Activated naive CD8-positive, alpha-beta T cell treated with anti-CD3 and anti-CD28 coated beads for 36 hours (primary cell): ENCODE data around the gene RIPOR2. TPM values are rescaled to one million over a fixed set of nuclear protein-coding genes. Genes with fewer than 3 reads are reported as not detected.

ENCODE experiments used
- DNase-seq: peaks from one replicate; pipeline ENCODE4 v3.0.0; 2021
- H3K27ac Mint-ChIP-seq: one replicate; pipeline ENCODE4 v1.8.0; 2022; ENCODE audit warnings: mild to moderate bottlenecking, moderate library complexity, mixed read lengths
- H3K27me3 Mint-ChIP-seq: one replicate; pipeline ENCODE4 v1.8.0; 2022; ENCODE audit warnings: mild to moderate bottlenecking, mixed read lengths
- H3K36me3 Mint-ChIP-seq: one replicate; pipeline ENCODE4 v1.8.0; 2021; ENCODE audit warnings: mild to moderate bottlenecking, mixed read lengths
- H3K4me1 Mint-ChIP-seq: one replicate; pipeline ENCODE4 v1.8.0; 2021; ENCODE audit warnings: mixed read lengths
- H3K4me3 Mint-ChIP-seq: one replicate; pipeline ENCODE4 v1.8.0; 2022; ENCODE audit warnings: mild to moderate bottlenecking, moderate library complexity, mixed read lengths
- H3K9me3 Mint-ChIP-seq: one replicate; pipeline ENCODE4 v1.8.0; 2022; ENCODE audit warnings: mixed read lengths
- total RNA-seq, 2 experiments: library from RNA; stranded (reverse); gene quantifications; one replicate each; pipeline ENCODE4 v1.2.3, GENCODE V29; 2021

RIPOR2 gene
- total RNA-seq, 2 experiments from 2014 or later = 75.2 to 80.0 TPM

GRCh38 chr6:24909241-24910216, 26.2 kb downstream of the RIPOR2 start:
- Mint-ChIP-seq H3K9me3 (no peaks in the 10 kb centered on the region), H3K36me3 (peaks cover 47% of the 10 kb centered on the region), H3K27ac (peak overlapping the region; percentile 93), H3K27me3 (no peaks in the 10 kb centered on the region), H3K4me1 (peaks cover 76% of the 10 kb centered on the region), H3K4me3 (peak overlapping the region; percentile 88)
- DNase-seq = no peak

GRCh38 chr6:24908650-24909035, 27.1 kb downstream of the RIPOR2 start:
- Mint-ChIP-seq H3K4me3 (peak overlapping the region; percentile 88), H3K9me3 (peaks cover 2% of the 10 kb centered on the region), H3K36me3 (peaks cover 52% of the 10 kb centered on the region), H3K27ac (peak overlapping the region; percentile 93), H3K27me3 (no peaks in the 10 kb centered on the region), H3K4me1 (peaks cover 78% of the 10 kb centered on the region)
- DNase-seq = no peak

- Mint-ChIP-seq H3K9me3 (peaks cover 5% of the 10 kb centered on the region), H3K27me3 (no peaks in the 10 kb centered on the region), H3K27ac (peak overlapping the region; percentile 93), H3K36me3 (peaks cover 56% of the 10 kb centered on the region), H3K4me1 (peaks cover 76% of the 10 kb centered on the region), H3K4me3 (peak overlapping the region; percentile 88)
- no peak for DNase-seq
Measured at GRCh38 chr6:24907919-24908649, 27.7 kb downstream of the RIPOR2 start.

GRCh38 chr6:24906314-24906713, 29.4 kb downstream of the RIPOR2 start:
- peak overlapping the region; percentile 93 for H3K27ac Mint-ChIP-seq
- no peaks in the 10 kb centered on the region for H3K27me3 Mint-ChIP-seq
- no peak overlapping the region for H3K4me3 Mint-ChIP-seq
- H3K36me3 Mint-ChIP-seq = peaks cover 69% of the 10 kb centered on the region
- DNase-seq = no peak
- H3K4me1 Mint-ChIP-seq = peaks cover 76% of the 10 kb centered on the region
- H3K9me3 Mint-ChIP-seq = peaks cover 8% of the 10 kb centered on the region

GRCh38 chr6:24905483-24905882, 30.3 kb downstream of the RIPOR2 start:
- no peak overlapping the region for H3K4me3 Mint-ChIP-seq
- no peak for DNase-seq
- H3K9me3 Mint-ChIP-seq = peaks cover 8% of the 10 kb centered on the region
- H3K27ac Mint-ChIP-seq = peak overlapping the region; percentile 78
- peaks cover 74% of the 10 kb centered on the region for H3K36me3 Mint-ChIP-seq
- no peaks in the 10 kb centered on the region for H3K27me3 Mint-ChIP-seq
- peaks cover 82% of the 10 kb centered on the region for H3K4me1 Mint-ChIP-seq

GRCh38 chr6:24903681-24904080, 32.1 kb downstream of the RIPOR2 start:
- Mint-ChIP-seq H3K27ac (peak overlapping the region; percentile 72), H3K4me3 (no peak overlapping the region), H3K4me1 (peaks cover 92% of the 10 kb centered on the region), H3K27me3 (no peaks in the 10 kb centered on the region), H3K9me3 (peaks cover 8% of the 10 kb centered on the region), H3K36me3 (peaks cover 76% of the 10 kb centered on the region)
- no peak for DNase-seq

- H3K9me3 Mint-ChIP-seq = peaks cover 8% of the 10 kb centered on the region
- peak overlapping the region; percentile 62 for H3K4me3 Mint-ChIP-seq
- no peaks in the 10 kb centered on the region for H3K27me3 Mint-ChIP-seq
- H3K36me3 Mint-ChIP-seq = peaks cover 79% of the 10 kb centered on the region
- DNase-seq = no peak
- H3K27ac Mint-ChIP-seq = peak overlapping the region; percentile 86
- peaks cover 92% of the 10 kb centered on the region for H3K4me1 Mint-ChIP-seq
Measured at GRCh38 chr6:24902782-24903181, 33.0 kb downstream of the RIPOR2 start.

GRCh38 chr6:24901698-24902328, 33.9 kb downstream of the RIPOR2 start:
- no peak for DNase-seq
- H3K27me3 Mint-ChIP-seq = no peaks in the 10 kb centered on the region
- H3K4me3 Mint-ChIP-seq = peak overlapping the region; percentile 62
- peak overlapping the region; percentile 86 for H3K27ac Mint-ChIP-seq
- H3K9me3 Mint-ChIP-seq = peaks cover 8% of the 10 kb centered on the region
- peaks cover 74% of the 10 kb centered on the region for H3K36me3 Mint-ChIP-seq
- H3K4me1 Mint-ChIP-seq = peaks cover 92% of the 10 kb centered on the region

- peaks cover 71% of the 10 kb centered on the region for H3K36me3 Mint-ChIP-seq
- H3K27me3 Mint-ChIP-seq = no peaks in the 10 kb centered on the region
- H3K4me3 Mint-ChIP-seq = peak overlapping the region; percentile 62
- DNase-seq = no peak
- H3K4me1 Mint-ChIP-seq = peaks cover 89% of the 10 kb centered on the region
- H3K27ac Mint-ChIP-seq = peak overlapping the region; percentile 86
- peaks cover 8% of the 10 kb centered on the region for H3K9me3 Mint-ChIP-seq
Measured at GRCh38 chr6:24900917-24901697, 34.7 kb downstream of the RIPOR2 start.

GRCh38 chr6:24899997-24900325, 35.8 kb downstream of the RIPOR2 start:
- Mint-ChIP-seq H3K27me3 (no peaks in the 10 kb centered on the region), H3K27ac (peak overlapping the region; percentile 94), H3K9me3 (peaks cover 8% of the 10 kb centered on the region), H3K4me1 (peaks cover 81% of the 10 kb centered on the region), H3K4me3 (peak overlapping the region; percentile 73), H3K36me3 (peaks cover 67% of the 10 kb centered on the region)
- peak; percentile 60 for DNase-seq

- Mint-ChIP-seq H3K27ac (peak overlapping the region; percentile 94), H3K4me1 (peaks cover 81% of the 10 kb centered on the region), H3K27me3 (no peaks in the 10 kb centered on the region), H3K9me3 (peaks cover 8% of the 10 kb centered on the region), H3K36me3 (peaks cover 65% of the 10 kb centered on the region), H3K4me3 (peak overlapping the region; percentile 73)
- no peak for DNase-seq
Measured at GRCh38 chr6:24899136-24899996, 36.4 kb downstream of the RIPOR2 start.

GRCh38 chr6:24898676-24899075, 37.1 kb downstream of the RIPOR2 start:
- peak overlapping the region; percentile 94 for H3K27ac Mint-ChIP-seq
- peak overlapping the region; percentile 3 for H3K4me3 Mint-ChIP-seq
- H3K9me3 Mint-ChIP-seq = peaks cover 7% of the 10 kb centered on the region
- H3K36me3 Mint-ChIP-seq = peaks cover 61% of the 10 kb centered on the region
- no peaks in the 10 kb centered on the region for H3K27me3 Mint-ChIP-seq
- DNase-seq = no peak
- H3K4me1 Mint-ChIP-seq = peaks cover 81% of the 10 kb centered on the region

- H3K4me1 Mint-ChIP-seq = peaks cover 84% of the 10 kb centered on the region
- no peak overlapping the region for H3K4me3 Mint-ChIP-seq
- no peaks in the 10 kb centered on the region for H3K27me3 Mint-ChIP-seq
- no peaks in the 10 kb centered on the region for H3K9me3 Mint-ChIP-seq
- H3K27ac Mint-ChIP-seq = peak overlapping the region; percentile 68
- peaks cover 51% of the 10 kb centered on the region for H3K36me3 Mint-ChIP-seq
- DNase-seq = no peak
Measured at GRCh38 chr6:24897186-24897585, 38.6 kb downstream of the RIPOR2 start.
